Glutamatergic neuron (in vitro differentiated cells): ENCODE data around the gene EYS. TPM values are rescaled to one million over a fixed set of nuclear protein-coding genes. Genes with fewer than 3 reads are reported as not detected.

ENCODE experiments used
- DNase-seq: peaks from one replicate; pipeline ENCODE4 v3.0.0; 2022
- H3K27ac Mint-ChIP-seq: one replicate; pipeline ENCODE4 v1.8.0; 2020; ENCODE audit warnings: mild to moderate bottlenecking, mixed read lengths, inconsistent platforms; ENCODE audit not compliant: unreplicated experiment
- H3K27me3 Mint-ChIP-seq: one replicate; pipeline ENCODE4 v1.8.0; 2020; ENCODE audit warnings: mild to moderate bottlenecking, moderate library complexity, mixed read lengths, inconsistent platforms; ENCODE audit not compliant: unreplicated experiment
- H3K36me3 Mint-ChIP-seq: one replicate; pipeline ENCODE4 v1.8.0; 2020; ENCODE audit warnings: mild to moderate bottlenecking, mixed read lengths, inconsistent platforms; ENCODE audit not compliant: unreplicated experiment
- H3K4me1 Mint-ChIP-seq: one replicate; pipeline ENCODE4 v1.8.0; 2020; ENCODE audit warnings: mild to moderate bottlenecking, low read depth, mixed read lengths, inconsistent platforms; ENCODE audit not compliant: unreplicated experiment
- H3K4me3 Mint-ChIP-seq: one replicate; pipeline ENCODE4 v1.8.0; 2020; ENCODE audit warnings: mild to moderate bottlenecking, mixed read lengths, inconsistent platforms; ENCODE audit not compliant: unreplicated experiment
- H3K9me3 Mint-ChIP-seq: one replicate; pipeline ENCODE4 v1.8.0; 2020; ENCODE audit warnings: mild to moderate bottlenecking, moderate library complexity, mixed read lengths, inconsistent platforms; ENCODE audit not compliant: unreplicated experiment
- total RNA-seq: library from RNA; stranded (reverse); fragmentation: NEBNext Ultra II Directional; extraction: Animal tissue kit (Norgen Biotek cat#: 25700); gene quantifications from one replicate; pipeline ENCODE4 v1.2.1, GENCODE V29; 2021; ENCODE audit not compliant: unreplicated experiment
- TF ChIP-seq, protein P1 (sequence below): fragments of 200-600 bp; sonication (generic); IDR thresholded peaks from one replicate; pipeline ENCODE4 v1.5.0; 2021; ENCODE audit not compliant: partially characterized antibody, unreplicated experiment

The EYS gene
- total RNA-seq, 1 donor from 2014 or later, result 13.2 TPM

DNA sequence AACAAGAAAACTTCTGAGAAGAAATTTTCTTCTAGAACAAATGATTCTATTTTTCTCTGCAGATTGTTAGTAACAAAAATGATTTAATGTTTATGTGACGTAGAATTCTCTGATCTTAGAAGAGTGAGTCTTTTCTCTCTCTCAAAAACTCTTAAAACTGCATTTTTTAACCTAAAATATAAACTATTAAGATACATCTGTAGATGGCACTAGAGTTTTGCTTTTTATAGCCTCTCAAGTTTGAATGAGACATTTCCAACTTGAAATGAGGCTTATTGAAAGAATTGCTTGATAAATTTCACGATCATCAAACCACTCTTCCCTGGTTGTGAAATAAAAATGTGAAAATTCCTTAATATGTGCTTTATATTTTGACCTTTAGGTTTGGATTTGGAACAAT is 2017.6 kb downstream of the EYS start:
- Mint-ChIP-seq H3K36me3 (peaks cover 4% of the 10 kb centered on the region), H3K4me1 (no peaks in the 10 kb centered on the region), H3K27ac (no peak overlapping the region), H3K9me3 (no peaks in the 10 kb centered on the region), H3K27me3 (no peaks in the 10 kb centered on the region), H3K4me3 (no peak overlapping the region)
- TF ChIP-seq, protein P1, sequence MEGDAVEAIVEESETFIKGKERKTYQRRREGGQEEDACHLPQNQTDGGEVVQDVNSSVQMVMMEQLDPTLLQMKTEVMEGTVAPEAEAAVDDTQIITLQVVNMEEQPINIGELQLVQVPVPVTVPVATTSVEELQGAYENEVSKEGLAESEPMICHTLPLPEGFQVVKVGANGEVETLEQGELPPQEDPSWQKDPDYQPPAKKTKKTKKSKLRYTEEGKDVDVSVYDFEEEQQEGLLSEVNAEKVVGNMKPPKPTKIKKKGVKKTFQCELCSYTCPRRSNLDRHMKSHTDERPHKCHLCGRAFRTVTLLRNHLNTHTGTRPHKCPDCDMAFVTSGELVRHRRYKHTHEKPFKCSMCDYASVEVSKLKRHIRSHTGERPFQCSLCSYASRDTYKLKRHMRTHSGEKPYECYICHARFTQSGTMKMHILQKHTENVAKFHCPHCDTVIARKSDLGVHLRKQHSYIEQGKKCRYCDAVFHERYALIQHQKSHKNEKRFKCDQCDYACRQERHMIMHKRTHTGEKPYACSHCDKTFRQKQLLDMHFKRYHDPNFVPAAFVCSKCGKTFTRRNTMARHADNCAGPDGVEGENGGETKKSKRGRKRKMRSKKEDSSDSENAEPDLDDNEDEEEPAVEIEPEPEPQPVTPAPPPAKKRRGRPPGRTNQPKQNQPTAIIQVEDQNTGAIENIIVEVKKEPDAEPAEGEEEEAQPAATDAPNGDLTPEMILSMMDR, result no peak
- no peak for DNase-seq

DNA sequence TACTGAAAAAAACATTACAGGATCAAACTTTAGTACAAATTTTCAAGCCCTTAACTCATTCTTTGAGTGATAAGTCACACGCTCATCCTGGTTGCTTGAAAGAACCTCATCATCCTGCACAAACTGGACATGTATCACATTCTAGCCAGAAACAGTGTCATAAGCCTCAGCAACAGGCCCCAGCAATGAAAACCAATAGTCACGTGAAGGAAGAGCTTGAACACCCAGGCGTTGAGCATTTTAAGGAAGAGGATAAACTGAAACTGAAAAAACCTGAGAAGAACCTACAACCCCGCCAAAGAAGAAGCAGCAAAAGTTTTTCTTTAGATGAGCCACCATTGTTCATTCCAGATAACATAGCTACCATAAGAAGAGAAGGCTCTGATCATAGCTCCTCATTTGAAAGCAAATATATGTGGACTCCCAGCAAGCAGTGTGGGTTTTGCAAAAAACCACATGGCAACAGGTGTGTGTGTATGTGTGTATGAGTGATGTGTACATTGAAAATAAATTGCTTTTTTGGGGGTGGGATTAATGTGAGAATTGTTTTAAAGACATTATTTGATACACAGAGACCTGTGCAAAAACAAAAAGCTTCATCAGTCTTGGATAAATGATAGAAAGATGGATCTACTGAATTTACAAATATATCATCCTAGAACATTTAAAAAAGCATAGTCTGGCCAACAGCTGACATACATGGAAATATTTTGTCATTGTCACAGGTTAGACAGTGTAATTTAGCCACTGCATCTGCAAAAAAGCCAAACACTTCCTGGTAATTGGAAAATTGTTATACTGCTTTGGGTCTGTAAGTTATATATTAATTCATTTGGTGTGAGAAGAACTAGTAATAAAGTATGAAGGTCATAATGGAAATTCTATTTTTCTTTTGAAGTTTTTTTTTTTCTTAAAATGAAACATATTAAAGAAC is 2021.3 kb downstream of the EYS start:
- no peak overlapping the region for H3K27ac Mint-ChIP-seq
- H3K27me3 Mint-ChIP-seq, result no peaks in the 10 kb centered on the region
- H3K4me3 Mint-ChIP-seq, result no peak overlapping the region
- no peaks in the 10 kb centered on the region for H3K9me3 Mint-ChIP-seq
- no peak for DNase-seq
- TF ChIP-seq, protein P1, result no peak
- H3K36me3 Mint-ChIP-seq, result peaks cover 4% of the 10 kb centered on the region
- H3K4me1 Mint-ChIP-seq, result peaks cover 2% of the 10 kb centered on the region

DNA sequence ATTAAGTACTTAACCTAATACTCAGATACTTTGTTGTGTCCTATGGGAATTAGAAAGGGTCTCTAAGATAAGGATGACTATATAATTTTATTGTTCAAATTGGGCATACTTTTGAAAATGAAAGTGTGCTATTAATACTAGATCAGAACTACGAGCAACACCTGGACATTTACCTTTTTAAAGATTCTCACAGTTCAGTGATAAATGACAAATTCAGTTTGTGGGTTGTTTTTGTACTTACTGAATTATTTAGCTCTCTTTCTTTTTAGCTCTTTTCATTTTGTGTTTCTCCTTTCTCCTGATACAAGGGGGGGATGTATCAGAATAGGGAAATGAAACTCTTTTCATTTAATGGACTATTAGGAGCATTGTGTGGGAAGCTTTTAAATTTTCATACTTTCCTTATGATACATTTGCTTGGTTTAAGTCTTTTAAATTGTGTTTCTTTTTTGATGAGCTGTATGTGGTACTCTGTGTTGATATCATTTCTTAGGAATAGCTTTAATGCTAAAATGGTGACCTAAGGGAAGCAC is 2023.9 kb downstream of the EYS start:
- Mint-ChIP-seq H3K27ac (no peak overlapping the region), H3K27me3 (no peaks in the 10 kb centered on the region), H3K4me3 (no peak overlapping the region), H3K9me3 (no peaks in the 10 kb centered on the region), H3K36me3 (no peaks in the 10 kb centered on the region), H3K4me1 (peaks cover 2% of the 10 kb centered on the region)
- TF ChIP-seq, protein P1, result no peak
- DNase-seq, result no peak

DNA sequence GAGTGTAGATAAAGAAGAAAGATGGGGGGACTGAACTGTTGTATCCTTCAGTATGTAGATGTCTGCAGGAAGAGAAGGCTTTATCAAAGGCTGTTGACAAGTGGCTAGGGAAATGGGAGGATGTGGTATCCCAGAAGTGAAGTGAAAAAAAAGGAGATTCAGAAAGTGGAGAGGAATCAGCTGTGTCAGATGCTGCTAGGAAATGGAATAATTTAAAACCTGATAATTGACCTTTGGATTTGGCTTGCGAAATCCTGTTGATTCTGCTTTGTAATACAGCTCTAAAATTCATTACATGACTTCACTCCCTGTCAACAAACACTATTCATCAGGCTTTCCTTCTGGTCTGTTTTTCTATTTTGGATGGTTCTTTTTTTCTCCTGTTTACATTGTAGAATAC is 2029.7 kb downstream of the EYS start:
- Mint-ChIP-seq H3K36me3 (no peaks in the 10 kb centered on the region), H3K9me3 (no peaks in the 10 kb centered on the region), H3K4me3 (no peak overlapping the region), H3K27me3 (no peaks in the 10 kb centered on the region), H3K4me1 (peaks cover under 1% of the 10 kb centered on the region), H3K27ac (no peak overlapping the region)
- no peak for DNase-seq
- TF ChIP-seq, protein P1, result no peak
